ENCODE data around the gene CPSF4L. TPM values are rescaled to one million over a fixed set of nuclear protein-coding genes. Genes with fewer than 3 reads are reported as not detected.
"Not testable (repeated sequence)": the region's sequence is repeated elsewhere in the genome, so short reads cannot be mapped to it uniquely, and the experiment has no call there.

CPSF4L gene
- total RNA-seq, 2 experiments from 2014 or later = not detected

DNA sequence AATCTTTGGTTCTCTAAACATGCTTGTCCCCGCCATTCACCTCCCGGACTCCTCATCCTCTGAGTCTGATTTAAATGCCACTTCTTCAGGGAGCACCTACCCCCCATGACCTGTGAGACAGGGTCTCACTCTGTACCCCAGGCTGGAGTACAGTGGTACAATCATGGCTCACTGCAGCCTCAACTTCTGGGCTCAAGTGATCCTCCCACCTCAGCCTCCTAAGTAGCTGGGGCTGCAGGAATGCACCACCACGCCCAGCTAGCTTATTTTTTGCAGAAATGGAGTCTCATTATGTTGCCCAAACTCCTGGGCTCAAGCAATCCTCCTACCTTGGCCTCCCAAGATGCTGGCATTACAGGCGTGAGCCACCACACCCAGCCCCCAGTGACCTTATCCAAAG is 12.8 kb upstream of the CPSF4L start:
- ChIA-PET POLR2A (no interaction called here), CTCF (no interaction called here)
- DNase-seq = no peak
- intact Hi-C loops (cut with micrococcal nuclease) = no loop called here
- Mint-ChIP-seq H3K36me3 (no peaks in the 10 kb centered on the region), H3K27ac (no peak overlapping the region), H3K4me1 (ENCODE audit: low read depth) (no peaks in the 10 kb centered on the region), H3K9me3 (no peaks in the 10 kb centered on the region), H3K27me3 (peaks cover 3% of the 10 kb centered on the region), H3K4me3 (no peak overlapping the region)

- no peak overlapping the region for H3K4me3 Mint-ChIP-seq
- no peak for DNase-seq
- peaks cover 3% of the 10 kb centered on the region for H3K27me3 Mint-ChIP-seq
- POLR2A ChIA-PET = no interaction called here
- intact Hi-C loops (cut with micrococcal nuclease) = no loop called here
- no peaks in the 10 kb centered on the region for H3K4me1 Mint-ChIP-seq (ENCODE audit: low read depth)
- H3K36me3 Mint-ChIP-seq = no peaks in the 10 kb centered on the region
- CTCF ChIA-PET = no interaction called here
- no peaks in the 10 kb centered on the region for H3K9me3 Mint-ChIP-seq
- H3K27ac Mint-ChIP-seq = no peak overlapping the region
Observed at GRCh38 chr17:73272906-73273218, 11.2 kb upstream of the CPSF4L start.

GRCh38 chr17:73271072-73271471 is 9.4 kb upstream of the CPSF4L start:
- intact Hi-C loops (cut with micrococcal nuclease) = no loop called here
- no peaks in the 10 kb centered on the region for H3K4me1 Mint-ChIP-seq (ENCODE audit: low read depth)
- H3K9me3 Mint-ChIP-seq = no peaks in the 10 kb centered on the region
- DNase-seq = no peak
- CTCF ChIA-PET = interaction anchor here (1.5 kb wide), 1 partner anchor 16 kb away, joined by 4 read pairs; no protein-coding TSS in a partner anchor
- no peak overlapping the region for H3K27ac Mint-ChIP-seq
- H3K4me3 Mint-ChIP-seq = no peak overlapping the region
- no peaks in the 10 kb centered on the region for H3K36me3 Mint-ChIP-seq
- peaks cover 3% of the 10 kb centered on the region for H3K27me3 Mint-ChIP-seq
- POLR2A ChIA-PET = no interaction called here

DNA sequence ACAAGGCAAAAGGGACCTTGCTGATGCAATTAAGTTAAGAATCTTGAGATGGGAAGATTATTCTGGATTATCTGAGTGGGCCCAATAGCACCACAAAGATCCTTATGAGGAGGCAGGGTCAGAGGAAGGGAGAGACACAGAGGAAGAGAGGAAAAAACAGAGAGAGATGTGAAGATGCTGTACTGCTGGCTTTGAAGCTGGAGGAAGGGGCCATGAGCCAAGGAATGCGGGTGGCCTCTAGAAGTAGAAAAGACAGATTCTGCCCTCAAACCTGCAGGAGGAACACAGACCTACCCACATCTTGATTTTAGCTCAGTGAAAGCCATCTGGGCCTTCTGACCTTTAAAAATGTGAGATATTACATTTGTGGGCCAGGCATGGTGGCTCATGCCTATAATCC is 8.1 kb upstream of the CPSF4L start:
- Mint-ChIP-seq H3K4me1 (ENCODE audit: low read depth) (no peaks in the 10 kb centered on the region), H3K4me3 (no peak overlapping the region), H3K27me3 (peaks cover 3% of the 10 kb centered on the region), H3K9me3 (no peaks in the 10 kb centered on the region), H3K36me3 (no peaks in the 10 kb centered on the region), H3K27ac (no peak overlapping the region)
- intact Hi-C loops (cut with micrococcal nuclease) = no loop called here
- POLR2A ChIA-PET = interaction anchor here (0.6 kb wide), 1 partner anchor 22 kb away, joined by 3 read pairs; no protein-coding TSS in a partner anchor
- DNase-seq = no peak
- CTCF ChIA-PET = interaction anchor here (1.5 kb wide), 1 partner anchor 15 kb away, joined by 4 read pairs; no protein-coding TSS in a partner anchor

DNA sequence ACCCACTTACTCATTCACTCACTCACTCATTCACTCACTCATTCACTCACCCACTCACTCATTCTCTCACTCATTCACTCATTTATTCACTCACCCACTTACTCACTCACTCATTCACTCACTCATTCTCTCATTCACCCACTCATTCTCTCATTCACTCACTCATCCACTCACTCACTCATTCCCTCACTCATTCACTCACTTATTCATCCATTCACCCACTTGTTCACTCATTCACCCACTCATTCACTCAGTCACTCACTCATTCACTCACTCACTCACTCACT is 7.6 kb upstream of the CPSF4L start:
- CTCF ChIA-PET = no interaction called here
- no peaks in the 10 kb centered on the region for H3K4me1 Mint-ChIP-seq (ENCODE audit: low read depth)
- H3K4me3 Mint-ChIP-seq = no peak overlapping the region
- no peak for DNase-seq
- no peaks in the 10 kb centered on the region for H3K36me3 Mint-ChIP-seq
- intact Hi-C loops (cut with micrococcal nuclease) = no loop called here
- H3K9me3 Mint-ChIP-seq = no peaks in the 10 kb centered on the region
- H3K27ac Mint-ChIP-seq = no peak overlapping the region
- H3K27me3 Mint-ChIP-seq = peaks cover 1% of the 10 kb centered on the region
- POLR2A ChIA-PET = no interaction called here

GRCh38 chr17:73268582-73269328 is 7.1 kb upstream of the CPSF4L start:
- no peaks in the 10 kb centered on the region for H3K9me3 Mint-ChIP-seq
- no peaks in the 10 kb centered on the region for H3K27me3 Mint-ChIP-seq
- DNase-seq = peak; percentile 12
- ChIA-PET POLR2A (no interaction called here), CTCF (interaction anchor here (1.1 to 1.6 kb wide), 2 partner anchors 13 to 101 kb away, joined by 3 to 6 read pairs; no protein-coding TSS in a partner anchor)
- H3K27ac Mint-ChIP-seq = no peak overlapping the region
- no peaks in the 10 kb centered on the region for H3K36me3 Mint-ChIP-seq
- H3K4me3 Mint-ChIP-seq = no peak overlapping the region
- intact Hi-C loops (cut with micrococcal nuclease) = no loop called here
- no peaks in the 10 kb centered on the region for H3K4me1 Mint-ChIP-seq (ENCODE audit: low read depth)

DNA sequence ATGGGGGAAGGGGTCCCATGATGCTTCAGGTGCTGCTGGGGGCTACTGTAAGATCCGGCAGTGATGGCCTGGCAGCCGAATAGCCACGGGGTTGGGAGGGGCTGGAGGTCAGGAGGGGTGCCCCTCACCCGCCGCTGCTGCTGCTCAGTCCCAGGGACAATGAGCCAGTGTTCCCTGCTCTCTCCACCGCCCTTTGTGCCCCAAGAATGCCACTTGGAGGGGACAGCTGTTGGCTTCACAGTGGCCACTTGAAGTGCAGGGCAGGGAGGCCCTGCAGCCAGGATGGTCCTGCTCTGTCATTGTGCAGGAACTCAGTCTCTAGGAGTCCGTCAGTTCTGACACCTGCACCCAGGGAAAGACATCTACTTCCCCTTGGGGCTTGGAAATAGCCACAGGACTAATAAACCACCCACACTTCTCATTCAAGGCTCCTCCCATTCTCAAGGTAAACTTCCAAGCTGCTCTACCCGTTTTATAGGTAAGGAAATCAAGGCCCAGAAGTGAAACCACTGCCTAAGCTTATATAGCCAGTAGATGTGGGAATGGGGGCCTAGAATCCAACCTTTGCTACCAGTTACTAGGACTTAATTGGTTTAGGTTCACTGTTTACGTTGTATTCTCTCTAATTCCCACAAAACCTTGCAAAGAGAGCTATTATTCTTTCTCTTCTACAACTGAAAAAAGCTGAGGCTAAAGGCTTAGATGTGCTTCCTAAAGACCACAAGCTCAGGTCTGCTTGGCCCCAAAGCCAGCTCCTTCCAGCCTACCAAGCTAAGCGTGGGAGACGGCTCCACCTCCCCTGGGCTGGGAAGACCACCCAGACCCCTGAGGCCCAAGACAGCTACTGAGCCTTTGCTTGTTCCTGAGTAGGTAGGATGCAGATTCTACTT is 6.2 kb upstream of the CPSF4L start:
- POLR2A ChIA-PET = no interaction called here
- Mint-ChIP-seq H3K4me3 (no peak overlapping the region), H3K9me3 (no peaks in the 10 kb centered on the region), H3K4me1 (ENCODE audit: low read depth) (no peaks in the 10 kb centered on the region), H3K36me3 (no peaks in the 10 kb centered on the region), H3K27me3 (no peaks in the 10 kb centered on the region), H3K27ac (no peak overlapping the region)
- CTCF ChIA-PET = interaction anchor here (1.1 to 1.6 kb wide), 3 partner anchors 11 to 102 kb away, joined by 3 to 6 read pairs (median 3); no protein-coding TSS in a partner anchor
- no peak for DNase-seq
- intact Hi-C loops (cut with micrococcal nuclease) = no loop called here

DNA sequence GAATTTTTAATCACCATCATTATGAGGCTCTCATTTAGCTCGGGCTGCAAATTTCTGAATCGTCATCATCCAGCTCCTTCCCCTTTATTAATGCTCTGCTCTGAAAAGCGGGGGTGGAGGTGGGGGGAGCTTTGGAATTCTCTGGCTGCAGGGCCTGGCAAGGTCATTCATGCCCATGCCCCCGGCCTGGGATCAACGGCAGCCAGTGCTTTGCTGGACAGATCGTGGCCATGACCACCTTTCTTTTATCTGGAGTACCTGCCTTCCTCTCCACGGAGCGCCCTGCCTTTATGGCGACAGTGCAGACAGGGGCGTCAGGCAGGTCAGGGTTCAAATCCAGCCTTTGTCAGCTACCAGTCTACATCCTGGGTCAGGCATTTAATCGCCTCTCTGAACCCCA is 5.1 kb upstream of the CPSF4L start:
- Mint-ChIP-seq H3K36me3 (no peaks in the 10 kb centered on the region), H3K27ac (no peak overlapping the region), H3K27me3 (no peaks in the 10 kb centered on the region), H3K4me1 (ENCODE audit: low read depth) (no peaks in the 10 kb centered on the region), H3K4me3 (no peak overlapping the region), H3K9me3 (no peaks in the 10 kb centered on the region)
- no peak for DNase-seq
- intact Hi-C loops (cut with micrococcal nuclease) = no loop called here
- POLR2A ChIA-PET = no interaction called here
- CTCF ChIA-PET = interaction anchor here (1.1 kb wide), 2 partner anchors 10 to 103 kb away, joined by 3 read pairs; no protein-coding TSS in a partner anchor

- no peaks in the 10 kb centered on the region for H3K9me3 Mint-ChIP-seq
- intact Hi-C loops (cut with micrococcal nuclease) = no loop called here
- DNase-seq = no peak
- no peaks in the 10 kb centered on the region for H3K4me1 Mint-ChIP-seq (ENCODE audit: low read depth)
- no peak overlapping the region for H3K27ac Mint-ChIP-seq
- no peak overlapping the region for H3K4me3 Mint-ChIP-seq
- CTCF ChIA-PET = interaction anchor here (1.1 kb wide), 1 partner anchor 104 kb away, joined by 3 read pairs; no protein-coding TSS in a partner anchor
- no peaks in the 10 kb centered on the region for H3K27me3 Mint-ChIP-seq
- POLR2A ChIA-PET = no interaction called here
- H3K36me3 Mint-ChIP-seq = no peaks in the 10 kb centered on the region
Observed at GRCh38 chr17:73265646-73266640, 4.3 kb upstream of the CPSF4L start.

GRCh38 chr17:73264448-73264847 is 2.8 kb upstream of the CPSF4L start:
- H3K27me3 Mint-ChIP-seq; DNase-seq; intact Hi-C loops (cut with micrococcal nuclease); POLR2A ChIA-PET; H3K27ac Mint-ChIP-seq; H3K9me3 Mint-ChIP-seq; H3K36me3 Mint-ChIP-seq; H3K4me1 Mint-ChIP-seq (ENCODE audit: low read depth); H3K4me3 Mint-ChIP-seq; CTCF ChIA-PET: not testable (repeated sequence)

DNA sequence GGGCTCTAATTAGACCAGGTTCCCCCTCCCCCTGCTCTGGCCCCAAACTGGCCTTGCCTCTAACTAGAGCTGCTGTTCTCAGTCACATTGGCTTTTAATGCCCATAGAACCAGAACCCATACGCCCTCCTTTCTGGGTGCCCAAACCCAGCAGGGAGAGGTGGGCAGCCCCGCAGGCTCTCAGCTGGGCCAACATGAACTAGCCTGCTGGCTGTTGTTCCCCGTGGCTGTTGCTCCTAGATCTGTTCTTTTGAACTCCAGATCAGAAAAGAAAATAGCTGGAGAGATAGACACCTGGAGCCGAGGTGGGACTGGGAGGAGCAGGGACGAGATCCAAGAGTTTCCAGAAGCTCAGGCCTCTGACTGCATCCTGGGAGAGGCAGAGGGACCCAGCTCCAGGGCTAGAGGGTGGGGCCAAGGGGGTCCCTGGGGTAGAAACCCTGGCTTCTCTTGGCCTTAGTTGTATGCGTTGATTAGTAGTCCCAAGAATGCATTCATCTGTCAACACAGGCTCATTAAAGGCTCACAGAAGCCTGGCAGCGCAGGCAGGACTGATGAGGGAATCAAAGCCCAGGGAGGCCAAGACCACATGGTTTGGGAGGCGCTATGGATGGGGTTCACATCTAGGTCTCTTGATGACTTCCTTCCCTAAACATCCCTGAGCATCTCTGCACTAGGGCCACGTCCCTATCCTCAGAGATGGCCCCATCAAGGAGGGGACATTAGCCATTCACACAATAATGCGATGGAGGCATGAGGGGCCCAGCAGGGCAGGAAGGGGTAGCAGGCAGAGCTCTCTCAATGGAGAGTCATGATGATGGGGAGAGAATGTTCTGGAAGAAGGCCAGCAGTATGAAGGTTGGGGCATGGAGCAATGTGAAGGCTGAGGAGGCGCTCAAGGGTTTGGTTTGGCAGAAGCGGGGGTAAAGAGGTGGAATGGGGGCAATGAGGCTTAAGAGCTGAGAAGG is 1.3 kb upstream of the CPSF4L start:
- intact Hi-C loops (cut with micrococcal nuclease) = no loop called here
- H3K36me3 Mint-ChIP-seq = no peaks in the 10 kb centered on the region
- ChIA-PET POLR2A (no interaction called here), CTCF (interaction anchor here (0.7 to 1.2 kb wide), 3 partner anchors 31 to 107 kb away, joined by 3 to 5 read pairs (median 5); no protein-coding TSS in a partner anchor)
- no peaks in the 10 kb centered on the region for H3K4me1 Mint-ChIP-seq (ENCODE audit: low read depth)
- no peaks in the 10 kb centered on the region for H3K9me3 Mint-ChIP-seq
- H3K4me3 Mint-ChIP-seq = no peak overlapping the region
- no peak overlapping the region for H3K27ac Mint-ChIP-seq
- no peaks in the 10 kb centered on the region for H3K27me3 Mint-ChIP-seq
- no peak for DNase-seq
